Measurements from ENCODE around the gene PGGHG.
"Not testable (repeated sequence)": the region's sequence is repeated elsewhere in the genome, so short reads cannot be mapped to it uniquely, and the experiment has no call there.

PGGHG gene

DNA sequence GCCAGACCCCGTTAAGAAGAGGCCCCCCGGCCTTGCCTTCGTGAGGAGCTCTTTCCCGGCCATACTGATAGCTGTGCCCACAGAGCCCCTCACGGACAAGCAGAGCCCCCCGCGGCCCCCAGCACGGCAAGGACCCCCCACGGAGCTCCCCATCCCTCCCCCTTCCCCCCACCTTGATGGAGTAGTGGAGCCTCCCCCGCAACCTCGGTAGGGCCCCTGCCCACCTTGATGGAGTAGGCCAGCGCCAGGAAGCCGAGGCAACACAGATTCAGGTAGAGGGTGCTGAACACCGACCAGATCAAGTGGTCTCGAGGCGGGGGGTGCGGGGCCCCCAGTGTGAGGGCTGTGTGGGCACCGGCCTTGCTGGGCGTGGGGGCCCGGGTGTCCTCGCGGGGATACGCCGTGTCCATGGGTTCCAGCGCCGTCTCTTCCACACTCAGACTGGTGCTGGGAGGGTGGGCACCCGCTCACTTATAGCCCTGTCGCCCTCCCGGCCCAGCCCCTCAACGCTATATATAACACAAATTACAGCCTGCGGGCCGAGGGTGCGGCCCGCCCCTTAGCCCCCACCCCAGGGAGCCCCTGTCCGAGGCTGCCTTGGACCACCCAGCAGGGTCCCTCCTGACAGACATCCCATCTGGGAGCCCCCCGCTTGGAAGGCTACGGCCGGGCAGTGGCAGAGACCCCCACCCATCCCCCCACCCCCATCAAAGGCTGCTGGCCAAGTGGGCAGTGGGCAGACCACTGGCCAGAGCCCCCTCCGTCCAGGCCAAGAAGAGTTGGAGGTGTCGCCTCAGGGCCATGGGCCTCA, 10.4 kb downstream of the PGGHG start, which contains the start of gene IFITM5:
Gene IFITM5, minus strand, starts transcription at position 446 of the 811 bp plus-strand sequence. Its CDS starts 36 bp downstream, at position 410.
- no peak for DNase-seq

DNA sequence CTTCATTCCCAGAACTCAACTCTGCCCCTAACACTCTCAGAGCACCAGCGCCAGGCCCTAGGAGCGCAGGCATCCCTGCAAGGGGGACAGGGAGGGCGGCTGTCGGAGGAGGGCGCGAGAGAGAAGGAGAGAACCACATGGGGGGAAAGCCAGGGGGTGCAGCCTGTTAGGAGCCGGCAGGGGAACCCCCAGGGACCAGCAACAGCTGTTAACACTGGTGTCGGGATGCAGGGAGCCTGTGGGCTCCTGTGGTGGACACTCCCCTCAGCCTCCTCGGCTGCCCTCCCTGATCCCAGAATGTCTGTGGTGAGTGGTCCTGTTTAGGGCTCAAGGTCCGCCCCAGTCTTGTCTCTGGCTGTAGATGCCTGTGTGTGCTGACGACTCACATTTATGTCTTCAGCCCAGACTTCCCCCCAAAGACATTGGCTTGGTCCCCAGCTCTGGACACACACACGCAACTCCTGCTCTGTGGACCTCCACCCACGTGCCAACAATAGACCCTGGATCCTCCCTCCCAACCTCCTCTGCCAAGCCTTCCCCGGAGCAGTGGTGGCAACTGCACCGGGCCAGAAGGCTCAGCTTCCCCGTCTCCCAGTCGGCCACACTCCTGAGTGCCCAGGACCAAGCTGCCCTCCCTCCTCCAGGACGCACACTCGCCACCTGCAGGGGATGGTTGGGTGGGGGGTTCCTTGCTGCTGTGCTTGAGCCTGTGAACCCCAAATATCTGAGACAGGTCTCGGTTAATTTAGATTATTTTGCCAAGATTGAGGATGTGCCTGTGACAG, 11.2 kb downstream of the PGGHG start:
- DNase-seq, result no peak

DNA sequence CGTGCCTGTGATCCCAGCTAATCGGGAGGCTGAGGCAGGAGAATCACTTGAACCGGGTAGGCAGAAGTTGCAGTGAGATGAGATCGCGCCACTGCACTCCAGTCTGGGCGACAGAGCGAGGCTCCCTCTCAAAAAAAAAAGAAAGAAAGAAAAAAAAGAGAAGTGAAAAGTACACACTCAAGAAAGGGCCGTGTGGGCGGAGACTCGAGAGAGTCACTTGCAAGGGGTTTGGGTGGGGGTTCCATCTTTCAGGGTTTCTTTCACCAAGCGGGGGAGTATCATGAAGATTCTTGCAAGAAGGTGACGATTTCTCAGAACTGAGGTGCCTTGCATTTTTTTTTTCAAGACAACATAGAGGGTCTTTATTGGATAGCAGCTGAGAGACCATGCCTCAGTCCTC, 14.4 kb downstream of the PGGHG start:
- no peak for DNase-seq

DNA sequence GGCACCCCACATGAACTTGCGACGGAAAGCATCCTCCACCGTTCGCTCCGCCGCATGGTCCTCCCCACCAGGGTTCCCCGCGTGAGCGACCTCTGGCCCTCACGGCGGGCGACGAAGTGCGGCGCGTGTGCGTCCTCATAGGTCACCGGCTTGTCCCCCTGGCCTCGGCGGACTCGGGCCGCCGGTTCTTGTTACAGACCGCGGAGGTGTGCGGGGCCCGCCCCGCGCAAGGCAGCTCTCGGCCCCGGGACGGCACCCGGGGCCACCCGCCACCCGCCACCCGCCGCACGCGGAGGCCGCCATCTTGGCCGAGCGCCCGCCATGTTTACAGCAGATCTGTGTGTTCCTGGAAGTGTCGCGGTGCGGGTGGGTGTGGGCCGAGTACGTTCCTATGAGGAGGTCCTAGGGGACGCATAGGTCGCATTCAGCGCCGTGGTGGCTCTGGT, 15.2 kb downstream of the PGGHG start:
- DNase-seq, result no peak

DNA sequence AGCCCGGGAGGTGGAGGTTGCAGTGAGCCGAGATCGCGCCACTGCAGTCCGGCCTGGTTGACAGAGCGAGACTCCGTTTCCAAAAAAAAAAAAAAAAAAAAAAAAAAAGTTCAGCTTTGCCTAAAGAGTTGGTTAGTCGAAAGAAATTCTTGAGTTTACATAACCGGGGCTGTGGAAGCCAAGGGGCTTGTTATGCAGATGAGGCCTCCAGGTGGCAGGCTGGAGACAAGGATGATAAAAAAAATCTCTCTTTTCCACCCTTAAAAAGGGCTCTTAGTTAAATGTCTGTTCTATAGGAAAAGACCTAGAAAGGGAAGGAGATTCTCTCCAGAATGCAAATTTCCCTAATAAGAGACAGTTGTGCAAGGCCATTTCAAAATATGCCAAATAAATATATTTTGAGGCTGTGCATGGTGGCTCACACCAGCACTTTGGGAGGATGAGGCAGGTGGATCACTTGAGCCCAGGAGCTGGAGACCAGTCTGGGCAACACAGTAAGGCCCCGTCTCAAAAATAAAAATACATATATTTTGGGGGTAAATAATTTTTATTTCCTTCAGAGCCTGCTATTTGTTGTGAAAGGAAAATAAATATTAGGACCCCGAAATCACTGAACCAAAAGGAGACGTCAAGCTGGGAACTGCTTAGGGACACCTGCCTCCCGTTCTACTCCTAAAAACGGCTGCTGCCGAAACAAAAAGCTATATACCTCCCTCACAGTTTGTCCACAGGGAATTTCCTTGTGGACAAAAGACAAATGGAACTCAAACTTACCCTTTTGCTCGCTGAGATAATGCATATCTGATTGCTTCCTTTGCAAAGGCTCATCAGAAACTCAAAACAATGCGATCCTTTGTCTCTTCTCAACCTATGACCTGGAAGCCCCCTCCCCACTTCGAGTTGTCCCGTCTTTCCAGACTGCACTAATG, 16.3 kb downstream of the PGGHG start:
- peak; percentile 81 for DNase-seq

DNA sequence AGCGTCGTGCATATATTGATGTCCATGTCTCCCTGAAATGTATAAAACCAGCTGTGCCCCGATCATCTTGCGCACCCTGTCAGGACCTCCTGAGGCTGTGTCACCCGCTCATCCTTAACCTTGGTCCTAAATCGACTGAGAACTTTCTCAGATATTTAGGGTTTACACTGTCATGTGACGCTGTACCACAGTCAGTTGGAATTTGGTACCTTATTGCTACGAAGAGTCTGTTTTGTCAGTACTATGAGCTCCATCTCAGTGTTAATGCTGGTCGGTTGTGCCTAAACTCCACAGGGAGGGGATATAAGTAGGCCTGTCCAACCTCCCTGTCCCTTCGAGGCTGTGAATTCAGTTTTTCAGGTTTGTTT, 16.9 kb downstream of the PGGHG start:
- DNase-seq, result no peak

DNA sequence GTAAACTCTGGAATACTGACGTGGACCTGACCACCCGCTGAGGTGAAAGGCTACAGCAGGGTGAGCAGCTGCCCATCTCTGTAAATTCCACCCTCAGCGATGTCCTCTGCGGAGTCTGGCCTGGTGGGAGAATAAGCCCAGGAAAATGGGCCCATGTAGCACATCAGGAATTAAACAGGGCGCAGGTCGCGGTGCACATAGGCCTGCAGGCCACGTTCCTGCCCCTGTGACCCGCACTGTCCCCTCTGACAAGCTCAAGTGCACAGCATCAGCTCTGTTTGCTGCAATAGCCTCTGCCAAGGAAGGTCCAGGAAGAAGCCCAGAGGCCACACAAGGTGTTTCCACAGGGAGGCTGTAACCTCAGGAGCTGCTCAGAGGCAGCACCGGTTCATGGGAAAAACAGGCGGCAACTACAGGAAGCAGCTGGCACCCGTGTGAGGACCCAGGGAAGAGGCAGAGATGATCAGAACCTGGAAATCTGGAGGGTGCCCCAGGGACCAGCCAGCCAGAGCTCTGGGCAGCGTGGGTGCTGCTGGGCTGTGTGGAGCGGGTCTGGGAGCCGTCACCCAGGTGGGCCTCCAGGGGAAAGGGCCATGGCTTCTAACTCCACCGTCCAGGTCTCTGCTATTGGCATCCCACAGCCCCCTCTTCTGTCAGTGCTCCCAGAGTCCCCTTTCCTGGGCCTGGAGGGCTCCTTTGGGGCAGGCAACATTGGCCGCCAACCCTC, 17.9 kb downstream of the PGGHG start:
- no peak for DNase-seq

DNA sequence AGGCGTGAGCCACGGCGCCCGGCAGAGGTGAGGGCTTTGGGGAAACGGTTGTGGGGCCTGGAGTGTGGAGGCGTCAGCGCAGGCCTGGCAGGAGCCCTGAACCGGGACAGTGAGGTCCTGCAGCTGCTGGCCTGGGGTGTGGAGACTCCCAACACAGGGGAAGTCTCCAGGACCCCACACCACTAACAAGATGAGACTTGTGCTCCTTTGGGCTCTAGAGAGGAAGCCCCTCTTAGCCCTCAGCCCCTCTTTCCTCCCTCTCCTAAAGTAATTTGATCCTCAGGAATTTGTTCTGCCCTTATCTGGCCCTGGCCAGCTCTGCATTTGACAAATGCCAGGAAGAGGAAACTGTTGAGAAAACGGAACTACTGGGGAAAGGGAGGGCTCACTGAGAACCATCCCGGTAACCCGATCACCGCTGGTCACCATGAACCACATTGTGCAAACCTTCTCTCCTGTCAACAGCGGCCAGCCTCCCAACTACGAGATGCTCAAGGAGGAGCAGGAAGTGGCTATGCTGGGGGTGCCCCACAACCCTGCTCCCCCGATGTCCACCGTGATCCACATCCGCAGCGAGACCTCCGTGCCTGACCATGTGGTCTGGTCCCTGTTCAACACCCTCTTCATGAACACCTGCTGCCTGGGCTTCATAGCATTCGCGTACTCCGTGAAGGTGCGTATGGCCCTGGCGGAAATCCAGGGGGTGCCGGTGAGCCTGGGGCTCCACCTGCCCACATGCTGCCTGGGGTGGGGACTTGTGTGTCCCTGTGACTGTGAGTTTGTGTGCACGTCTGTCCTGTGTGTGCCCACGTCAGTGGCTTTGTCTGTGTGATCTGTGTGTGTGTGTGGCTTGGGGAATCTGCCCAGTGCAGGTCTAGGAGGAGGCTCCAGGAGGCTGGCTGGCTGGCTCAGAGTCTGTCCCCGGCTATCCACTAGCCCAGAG, 19.1 kb downstream of the PGGHG start, which contains the start of gene IFITM2:
Gene IFITM2, plus strand, starts transcription at position 51 of the 943 bp plus-strand sequence. Its CDS starts 377 bp downstream, at position 428.
- peak; percentile 70 for DNase-seq

DNA sequence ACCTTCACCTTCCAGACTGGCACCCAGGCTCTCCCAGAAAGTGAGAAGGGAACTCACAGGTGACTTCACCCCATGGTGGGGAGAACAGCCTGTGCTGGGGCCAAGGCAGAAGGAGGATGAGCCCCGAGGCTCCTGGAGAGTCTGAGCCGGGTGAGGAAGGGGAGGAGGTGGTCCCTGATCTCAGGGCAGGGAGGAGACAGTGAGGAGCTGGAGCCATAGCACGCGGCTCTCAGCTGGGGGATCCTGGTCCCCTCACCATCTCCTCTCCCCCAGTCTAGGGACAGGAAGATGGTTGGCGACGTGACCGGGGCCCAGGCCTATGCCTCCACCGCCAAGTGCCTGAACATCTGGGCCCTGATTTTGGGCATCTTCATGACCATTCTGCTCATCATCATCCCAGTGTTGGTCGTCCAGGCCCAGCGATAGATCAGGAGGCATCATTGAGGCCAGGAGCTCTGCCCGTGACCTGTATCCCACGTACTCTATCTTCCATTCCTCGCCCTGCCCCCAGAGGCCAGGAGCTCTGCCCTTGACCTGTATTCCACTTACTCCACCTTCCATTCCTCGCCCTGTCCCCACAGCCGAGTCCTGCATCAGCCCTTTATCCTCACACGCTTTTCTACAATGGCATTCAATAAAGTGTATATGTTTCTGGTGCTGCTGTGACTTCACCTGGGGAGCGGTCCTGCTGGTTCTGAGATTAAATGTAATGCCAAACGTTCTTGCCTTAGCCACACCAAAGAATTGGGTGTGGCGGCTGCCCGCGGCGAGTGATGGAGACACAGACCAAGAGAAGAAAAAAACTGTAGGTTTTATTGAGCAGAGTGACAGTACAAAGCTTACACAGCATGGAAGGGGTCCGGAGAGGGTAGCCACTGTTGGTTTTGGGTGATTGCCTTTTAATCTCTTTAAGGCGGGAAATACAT, 20.1 kb downstream of the PGGHG start:
- peak; percentile 56 for DNase-seq

DNA sequence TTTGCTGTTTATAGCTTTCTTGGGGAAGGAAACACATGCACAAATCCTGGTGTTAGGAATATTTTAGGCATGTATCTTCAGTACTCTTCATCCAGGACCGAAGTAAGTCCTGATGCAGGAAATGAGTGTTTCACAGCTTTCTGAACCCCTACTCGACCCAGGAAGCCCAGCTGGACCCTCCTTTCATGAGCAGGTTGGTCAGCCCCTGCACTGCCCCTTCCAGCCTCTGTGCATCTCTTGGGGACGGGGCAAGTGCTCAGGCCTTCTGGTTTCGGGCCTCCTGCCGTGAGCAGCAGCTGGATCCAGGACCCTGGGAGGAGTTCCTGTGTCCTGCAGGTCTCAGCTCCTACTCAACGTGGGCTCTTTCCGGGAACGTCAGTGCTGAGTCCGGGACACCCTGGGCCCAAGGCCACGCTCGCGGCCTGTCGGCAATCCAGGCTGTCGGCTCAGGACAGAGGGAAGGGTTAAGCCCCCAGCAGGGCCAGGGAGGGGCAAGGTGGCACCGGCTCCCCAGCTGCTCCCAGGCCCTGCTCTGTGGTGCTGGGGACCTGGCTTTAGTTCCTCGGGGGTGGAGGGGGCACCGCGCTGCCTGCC, 21.1 kb downstream of the PGGHG start:
- not testable (repeated sequence) for DNase-seq

DNA sequence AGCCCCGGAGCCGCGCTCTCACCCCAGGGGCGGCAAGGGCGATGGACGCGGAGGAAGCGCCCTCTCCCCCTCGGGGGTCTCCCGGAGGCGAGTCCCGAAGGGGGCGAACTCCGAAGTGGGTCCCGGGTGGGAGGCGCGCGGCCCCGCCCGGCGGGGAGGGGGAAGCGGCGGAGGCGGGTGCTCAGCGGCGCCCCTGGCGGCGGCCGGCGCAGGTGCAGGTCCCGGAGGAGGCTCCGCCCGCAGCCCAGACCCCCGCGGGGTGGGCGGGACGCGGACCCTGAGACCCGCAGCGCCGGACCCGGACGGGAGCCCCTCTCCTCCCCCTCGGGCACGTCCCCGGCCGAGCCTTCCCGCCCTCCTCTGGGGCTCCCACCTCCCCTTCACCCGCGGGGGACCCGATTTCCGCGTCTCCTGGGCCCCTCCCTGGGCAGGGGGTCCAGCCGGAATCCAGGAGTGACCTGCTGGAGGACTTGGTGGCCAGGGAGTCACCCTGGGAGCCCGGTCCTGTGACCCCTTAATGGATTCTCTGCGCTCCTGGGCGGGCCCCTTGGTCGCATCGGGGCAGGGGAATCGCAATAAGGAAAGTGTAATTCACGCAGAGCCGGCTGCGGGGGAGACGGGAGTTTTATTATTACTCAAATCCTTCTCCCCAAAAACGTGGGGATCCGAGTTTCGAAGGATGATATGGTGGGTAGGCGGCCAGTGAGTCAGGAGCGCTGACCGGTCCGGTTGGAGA, 22.3 kb downstream of the PGGHG start:
- DNase-seq, result not testable (repeated sequence)

DNA sequence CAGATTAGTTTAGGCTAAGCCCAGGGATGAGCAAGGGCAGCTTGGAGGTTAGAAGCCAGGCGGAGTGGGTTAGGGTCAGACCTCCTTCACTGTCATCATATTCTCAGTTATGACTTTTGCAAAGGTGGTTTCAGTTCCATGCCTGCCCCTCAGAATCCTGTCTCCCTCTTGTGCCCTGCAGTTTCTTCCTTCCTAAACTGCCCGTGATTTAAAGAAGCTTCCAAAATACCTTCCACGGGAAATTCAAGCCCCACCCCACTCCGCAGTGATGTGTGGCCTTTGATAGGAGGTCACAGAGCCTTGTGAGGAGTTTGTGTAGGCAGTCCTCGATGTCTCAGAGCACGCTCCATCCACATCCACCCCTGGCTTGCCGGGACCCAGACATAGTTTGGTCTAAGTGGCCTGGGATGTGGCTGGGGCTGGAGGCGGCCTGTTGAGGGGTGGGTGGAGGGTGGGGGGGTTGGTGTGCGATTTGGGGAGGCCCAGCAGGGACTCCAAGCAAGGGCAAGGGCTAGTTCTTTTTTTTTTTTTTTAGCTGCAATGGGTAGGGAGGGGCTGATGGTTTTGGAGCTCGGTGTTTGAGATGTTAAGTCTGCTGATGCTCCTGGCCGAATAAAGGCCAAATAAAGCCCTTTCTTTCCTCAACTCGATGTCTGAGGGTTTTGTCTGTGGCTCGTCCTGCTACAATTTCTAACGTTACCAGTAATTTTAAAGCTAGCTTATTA, 23.3 kb downstream of the PGGHG start:
- peak; percentile 43 for DNase-seq

DNA sequence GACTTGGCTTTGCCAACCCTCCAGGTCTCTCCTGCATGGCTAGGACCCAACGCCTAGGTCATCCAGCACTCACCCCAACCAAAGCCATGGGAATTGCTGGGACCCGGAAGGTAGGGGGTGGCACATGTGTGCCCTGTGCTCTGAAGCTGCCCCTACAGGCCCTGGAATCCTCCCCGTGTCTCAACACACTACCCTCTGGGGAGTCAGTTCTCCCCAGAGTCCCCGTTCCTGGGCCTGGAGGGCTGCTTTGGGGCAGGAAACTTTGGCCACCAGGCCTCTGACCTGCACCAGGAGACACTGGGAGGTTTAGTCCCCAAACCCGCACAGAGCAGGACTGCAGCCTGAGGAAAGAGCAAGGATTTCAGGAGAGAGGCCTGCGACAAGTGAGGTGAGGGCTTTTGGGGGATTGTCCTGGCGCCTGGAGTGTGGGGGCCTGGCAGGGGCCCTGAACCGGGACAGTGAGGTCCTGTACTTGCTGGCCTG, 24.4 kb downstream of the PGGHG start:
- DNase-seq, result no peak

DNA sequence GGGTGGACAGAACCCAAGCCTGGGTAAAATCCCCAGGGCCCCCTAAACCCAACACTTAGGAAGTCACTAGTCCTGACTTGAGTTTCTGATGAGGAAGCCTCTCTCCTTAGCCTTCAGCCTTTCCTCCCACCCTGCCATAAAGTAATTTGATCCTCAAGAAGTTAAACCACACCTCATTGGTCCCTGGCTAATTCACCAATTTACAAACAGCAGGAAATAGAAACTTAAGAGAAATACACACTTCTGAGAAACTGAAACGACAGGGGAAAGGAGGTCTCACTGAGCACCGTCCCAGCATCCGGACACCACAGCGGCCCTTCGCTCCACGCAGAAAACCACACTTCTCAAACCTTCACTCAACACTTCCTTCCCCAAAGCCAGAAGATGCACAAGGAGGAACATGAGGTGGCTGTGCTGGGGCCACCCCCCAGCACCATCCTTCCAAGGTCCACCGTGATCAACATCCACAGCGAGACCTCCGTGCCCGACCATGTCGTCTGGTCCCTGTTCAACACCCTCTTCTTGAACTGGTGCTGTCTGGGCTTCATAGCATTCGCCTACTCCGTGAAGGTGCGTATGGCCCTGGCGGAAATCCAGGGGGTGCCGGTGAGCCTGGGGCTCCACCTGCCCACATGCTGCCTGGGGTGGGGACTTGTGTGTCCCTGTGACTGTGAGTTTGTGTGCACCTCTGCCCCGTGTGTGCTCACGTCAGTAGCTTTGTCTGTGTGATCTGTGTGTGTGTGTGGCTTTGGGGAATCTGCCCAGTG, 25.0 kb downstream of the PGGHG start, which contains the start of gene IFITM1:
Gene IFITM1, plus strand, starts transcription at position 254 of the 767 bp plus-strand sequence. Its CDS starts 131 bp downstream, at position 385.
- DNase-seq, result peak; percentile 80

DNA sequence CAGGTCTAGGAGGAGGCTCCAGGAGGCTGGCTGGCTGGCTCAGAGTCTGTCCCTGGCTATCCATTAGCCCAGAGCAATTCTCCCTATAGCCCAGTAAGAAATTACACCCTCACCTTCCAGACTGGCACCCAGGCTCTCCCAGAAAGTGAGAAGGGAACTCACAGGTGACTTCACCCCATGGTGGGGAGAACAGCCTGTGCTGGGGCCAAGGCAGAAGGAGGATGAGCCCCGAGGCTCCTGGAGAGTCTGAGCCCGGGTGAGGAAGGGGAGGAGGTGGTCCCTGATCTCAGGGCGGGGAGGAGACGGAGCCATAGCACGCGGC, 25.6 kb downstream of the PGGHG start:
- not testable (repeated sequence) for DNase-seq

DNA sequence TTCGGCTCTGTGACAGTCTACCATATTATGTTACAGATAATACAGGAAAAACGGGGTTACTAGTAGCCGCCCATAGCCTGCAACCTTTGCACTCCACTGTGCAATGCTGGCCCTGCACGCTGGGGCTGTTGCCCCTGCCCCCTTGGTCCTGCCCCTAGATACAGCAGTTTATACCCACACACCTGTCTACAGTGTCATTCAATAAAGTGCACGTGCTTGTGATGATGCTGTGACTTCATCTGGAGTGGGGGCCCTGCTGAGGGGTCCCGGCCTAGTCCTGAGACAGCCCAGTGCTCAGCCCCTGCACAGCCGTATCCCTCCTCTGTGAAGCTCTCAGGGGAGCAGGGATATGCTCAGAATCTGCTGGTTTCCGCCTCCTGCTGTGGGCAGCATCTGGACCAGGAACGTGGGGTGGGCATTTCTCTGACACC, 26.1 kb downstream of the PGGHG start:
- no peak for DNase-seq

DNA sequence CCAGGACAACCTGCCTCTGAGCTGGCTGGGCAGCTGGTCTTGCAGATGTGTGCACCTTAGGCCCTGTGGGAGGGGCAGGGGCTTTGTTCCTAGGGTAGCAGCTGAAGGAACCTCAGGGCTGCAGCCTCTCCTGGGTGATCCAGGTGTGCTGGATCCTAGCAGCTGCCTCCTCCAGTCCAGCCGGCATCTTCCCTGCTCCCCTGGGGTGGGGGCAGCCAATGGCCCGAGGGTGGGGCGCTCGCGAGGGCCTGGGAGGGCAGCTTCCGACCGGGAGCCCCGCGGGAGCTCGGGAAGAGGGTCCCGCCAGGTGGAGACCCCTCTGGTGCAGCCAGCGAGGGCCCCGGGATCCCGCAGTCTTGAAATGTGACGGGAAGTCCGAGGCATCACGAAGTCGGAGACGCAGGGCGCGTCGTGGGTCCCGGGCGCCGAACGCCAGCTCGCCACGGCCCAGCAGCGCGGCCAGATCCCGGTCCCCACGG, 26.6 kb downstream of the PGGHG start:
- DNase-seq, result no peak
